Stimulated activated CD8-positive, alpha-beta memory T cell treated with anti-CD3 and anti-CD28 coated beads, Interleukin-4, amount 100 ng/mL, for 48 hours (primary cell): ENCODE results near the gene PKP1.

Experiments
- DNase-seq: peaks from one replicate; pipeline ENCODE4 v3.0.0-alpha.2; 2020

Gene PKP1

GRCh38 chr1:201310251-201310985 is 27.1 kb downstream of the PKP1 start:
- DNase-seq = no peak

- no peak for DNase-seq
Measured at GRCh38 chr1:201310986-201311355, 27.7 kb downstream of the PKP1 start.

DNA sequence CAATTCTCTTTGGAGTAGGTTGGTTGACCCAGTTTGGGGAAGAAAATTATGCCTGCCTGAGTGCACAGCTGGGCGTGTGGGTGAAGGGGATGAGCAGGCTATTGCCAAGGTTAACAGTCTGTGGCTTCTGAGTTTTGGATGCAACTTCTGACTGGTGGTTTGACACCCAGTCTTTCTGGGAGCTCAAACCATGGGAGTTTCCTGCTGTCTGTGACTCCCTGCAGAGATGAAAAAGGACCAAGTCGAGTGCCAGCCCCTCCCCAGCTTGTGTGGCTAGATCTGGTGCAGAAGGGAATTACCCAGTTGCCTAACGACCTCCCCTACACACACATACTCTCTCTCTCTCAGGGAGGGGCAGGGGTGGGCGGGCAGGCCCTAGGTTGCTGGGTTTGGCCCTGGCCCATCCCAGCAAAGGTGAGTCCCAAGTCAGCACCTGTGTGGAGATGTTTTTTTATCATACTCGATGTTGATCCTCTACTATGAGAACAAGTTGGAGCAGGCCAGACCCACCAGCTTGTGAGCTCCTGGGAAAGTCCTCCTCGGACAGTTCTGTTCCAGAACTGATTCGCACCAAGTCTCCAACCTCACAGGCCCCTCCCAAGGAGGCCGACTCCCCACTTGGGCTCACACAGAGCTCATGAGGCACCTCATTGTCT is 28.2 kb downstream of the PKP1 start:
- DNase-seq = no peak

- no peak for DNase-seq
Measured at GRCh38 chr1:201312298-201312697, 29.0 kb downstream of the PKP1 start.

DNA sequence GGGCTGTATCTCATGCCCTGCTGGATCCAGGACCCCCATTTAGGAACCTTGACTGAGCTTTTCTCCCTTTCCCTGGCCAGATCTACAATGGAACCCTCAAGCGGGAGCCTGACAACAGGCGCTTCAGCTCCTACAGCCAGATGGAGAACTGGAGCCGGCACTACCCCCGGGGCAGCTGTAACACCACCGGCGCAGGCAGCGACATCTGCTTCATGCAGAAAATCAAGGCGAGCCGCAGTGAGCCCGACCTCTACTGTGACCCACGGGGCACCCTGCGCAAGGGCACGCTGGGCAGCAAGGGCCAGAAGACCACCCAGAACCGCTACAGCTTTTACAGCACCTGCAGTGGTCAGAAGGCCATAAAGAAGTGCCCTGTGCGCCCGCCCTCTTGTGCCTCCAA is 29.8 kb downstream of the PKP1 start:
- no peak for DNase-seq

GRCh38 chr1:201316556-201316955 is 33.2 kb downstream of the PKP1 start:
- no peak for DNase-seq

- no peak for DNase-seq
Measured at GRCh38 chr1:201317551-201317950, 34.2 kb downstream of the PKP1 start.

DNA sequence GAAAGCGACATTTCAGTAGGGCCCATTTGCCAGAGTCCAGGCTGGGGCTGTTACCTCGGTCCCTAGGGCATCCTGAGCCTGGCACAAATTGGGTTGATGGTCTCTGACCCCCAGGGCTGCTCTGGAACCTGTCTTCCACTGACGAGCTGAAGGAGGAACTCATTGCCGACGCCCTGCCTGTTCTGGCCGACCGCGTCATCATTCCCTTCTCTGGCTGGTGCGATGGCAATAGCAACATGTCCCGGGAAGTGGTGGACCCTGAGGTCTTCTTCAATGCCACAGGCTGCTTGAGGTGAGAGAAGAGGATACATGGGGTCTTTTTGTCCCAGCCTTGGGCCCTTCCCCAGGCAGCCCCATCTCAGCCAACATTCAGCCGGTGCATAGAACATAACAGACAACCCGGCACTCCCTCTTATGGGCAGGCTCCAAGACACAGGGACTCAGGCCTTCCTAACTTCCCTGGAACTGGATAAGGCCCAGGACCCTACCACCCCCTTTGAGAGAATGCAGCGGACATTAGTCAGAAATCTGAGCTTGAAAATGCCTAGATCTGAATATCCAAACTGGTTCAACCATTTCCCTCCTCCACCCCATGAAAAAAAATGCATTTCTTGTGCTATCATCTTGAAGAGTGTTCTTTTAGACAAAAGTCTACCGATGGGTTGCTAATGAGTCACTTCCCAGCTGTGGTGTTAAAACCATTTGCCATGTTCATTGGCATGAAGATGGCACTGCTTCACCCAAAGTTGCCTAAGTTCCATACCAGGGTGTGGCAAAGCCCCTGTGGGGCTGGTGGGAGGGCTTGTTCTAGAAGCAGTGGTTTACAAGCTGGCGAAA is 35.4 kb downstream of the PKP1 start:
- DNase-seq = no peak

GRCh38 chr1:201319631-201320030 is 36.3 kb downstream of the PKP1 start:
- no peak for DNase-seq

- no peak for DNase-seq
Measured at GRCh38 chr1:201320168-201320788, 37.0 kb downstream of the PKP1 start.

DNA sequence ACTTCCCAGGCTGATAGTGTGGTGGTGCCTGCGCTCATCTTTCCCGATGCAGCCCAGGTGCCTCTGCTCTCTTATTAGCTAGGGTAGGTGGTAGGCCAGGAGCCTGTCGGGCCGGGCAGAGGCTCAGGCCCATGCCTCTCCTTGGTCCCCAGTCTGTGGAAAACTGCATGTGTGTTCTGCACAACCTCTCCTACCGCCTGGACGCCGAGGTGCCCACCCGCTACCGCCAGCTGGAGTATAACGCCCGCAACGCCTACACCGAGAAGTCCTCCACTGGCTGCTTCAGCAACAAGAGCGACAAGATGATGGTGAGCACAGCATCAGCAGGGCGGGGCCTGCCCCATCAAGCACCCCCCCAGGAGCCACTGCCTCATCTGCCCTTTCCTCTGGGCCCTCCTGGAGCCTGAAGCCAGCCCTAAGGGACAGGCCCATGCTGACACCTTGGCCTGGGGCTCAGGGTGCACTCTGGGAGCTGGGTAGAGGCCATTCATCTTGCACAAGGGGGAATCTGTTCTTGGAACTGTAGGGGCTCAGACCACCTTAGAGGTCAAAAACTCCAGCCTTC is 38.6 kb downstream of the PKP1 start:
- no peak for DNase-seq

DNA sequence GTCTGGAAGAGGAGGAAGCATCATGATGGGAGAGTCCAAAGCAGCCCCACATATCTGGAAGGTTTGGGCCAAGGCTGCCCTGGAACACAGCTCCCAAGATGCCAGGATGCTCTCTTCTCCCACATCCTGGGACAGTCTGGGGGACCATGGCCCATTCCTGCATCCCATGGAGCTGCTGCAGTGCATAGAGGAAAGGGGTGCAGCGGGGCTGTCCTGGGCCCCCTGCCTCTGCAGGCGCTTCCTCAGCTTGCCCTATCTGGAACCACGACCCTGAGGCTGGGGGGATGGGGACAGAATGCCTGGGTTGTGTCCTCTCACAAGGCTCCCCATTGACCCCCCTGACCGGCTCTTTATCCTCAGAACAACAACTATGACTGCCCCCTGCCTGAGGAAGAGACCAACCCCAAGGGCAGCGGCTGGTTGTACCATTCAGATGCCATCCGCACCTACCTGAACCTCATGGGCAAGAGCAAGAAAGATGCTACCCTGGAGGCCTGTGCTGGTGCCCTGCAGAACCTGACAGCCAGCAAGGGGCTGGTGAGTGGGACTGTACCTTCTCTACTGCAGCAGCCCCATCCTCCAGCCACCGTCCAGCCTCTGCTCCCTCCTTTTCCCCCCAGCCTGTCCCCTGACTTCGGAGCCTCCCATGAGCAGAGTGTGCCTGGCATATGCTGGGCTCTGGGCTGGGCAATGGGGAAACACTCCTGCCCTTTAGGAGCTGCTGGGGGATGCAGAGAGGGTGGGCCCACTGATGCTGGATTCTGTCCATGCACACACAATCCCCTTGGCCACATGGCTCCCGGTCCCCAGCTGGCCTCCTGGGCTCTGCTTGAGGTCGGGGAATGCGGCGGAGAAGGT is 39.6 kb downstream of the PKP1 start:
- no peak for DNase-seq

DNA sequence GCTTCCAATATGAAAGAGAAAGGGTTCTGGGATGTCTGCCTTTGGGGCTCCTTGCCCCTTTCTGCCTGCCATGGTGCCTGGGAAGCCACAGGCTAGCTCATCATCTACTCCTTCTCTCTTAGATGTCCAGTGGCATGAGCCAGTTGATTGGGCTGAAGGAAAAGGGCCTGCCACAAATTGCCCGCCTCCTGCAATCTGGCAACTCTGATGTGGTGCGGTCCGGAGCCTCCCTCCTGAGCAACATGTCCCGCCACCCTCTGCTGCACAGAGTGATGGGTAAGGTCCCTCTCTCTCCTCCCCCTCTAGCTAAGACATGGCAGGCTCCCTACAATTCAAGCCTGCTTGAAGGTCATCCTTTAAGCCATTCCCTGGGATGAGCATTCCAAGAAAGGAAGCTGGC is 41.0 kb downstream of the PKP1 start:
- DNase-seq = no peak

- DNase-seq = no peak
Measured at GRCh38 chr1:201324821-201325677, 41.7 kb downstream of the PKP1 start.

DNA sequence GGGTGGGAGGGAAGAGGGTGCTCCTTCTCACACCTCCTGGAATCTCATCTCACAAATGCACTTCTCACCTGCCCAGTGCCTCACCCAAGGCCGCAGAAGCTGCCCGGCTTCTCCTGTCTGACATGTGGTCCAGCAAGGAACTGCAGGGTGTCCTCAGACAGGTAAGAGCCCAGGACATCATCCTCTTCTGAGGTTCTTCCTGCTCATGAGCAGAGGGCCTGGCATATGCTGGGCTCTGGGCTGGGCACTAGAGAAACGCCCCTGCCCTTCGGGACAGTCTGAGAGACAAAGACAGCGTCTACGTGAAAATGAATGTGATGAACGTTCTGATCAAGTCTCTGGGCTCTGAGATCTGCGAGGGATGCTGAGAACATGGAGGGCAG is 42.4 kb downstream of the PKP1 start:
- no peak for DNase-seq

- DNase-seq = no peak
Measured at GRCh38 chr1:201326710-201327109, 43.4 kb downstream of the PKP1 start.

DNA sequence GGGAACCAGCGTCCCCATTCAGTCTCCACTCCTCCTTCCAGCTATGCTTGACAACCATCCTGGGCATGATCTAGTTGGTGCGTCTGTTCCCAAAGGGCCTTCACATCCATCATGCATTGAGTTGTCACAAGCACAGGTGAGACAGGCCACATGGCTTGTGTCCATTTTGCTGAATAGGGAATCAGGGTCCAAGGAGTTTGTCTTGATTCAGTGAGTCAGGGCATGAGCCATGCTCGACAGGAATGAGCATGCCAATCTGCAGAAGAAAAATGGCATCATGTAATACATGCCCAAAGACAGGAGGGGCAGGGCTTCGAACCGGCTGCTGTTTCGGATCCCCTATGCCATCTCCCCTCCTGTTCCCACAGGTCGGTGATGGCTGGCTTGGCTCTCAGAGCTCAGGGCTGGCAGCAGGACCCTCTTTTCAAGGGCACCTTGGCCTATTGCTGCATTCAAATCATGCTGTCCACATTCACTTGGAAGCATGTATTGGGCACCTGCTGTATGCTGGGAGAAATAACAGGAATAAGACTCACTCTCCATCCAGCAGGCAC is 44.5 kb downstream of the PKP1 start:
- DNase-seq = no peak

- DNase-seq = no peak
Measured at GRCh38 chr1:201328576-201328975, 45.3 kb downstream of the PKP1 start.

DNA sequence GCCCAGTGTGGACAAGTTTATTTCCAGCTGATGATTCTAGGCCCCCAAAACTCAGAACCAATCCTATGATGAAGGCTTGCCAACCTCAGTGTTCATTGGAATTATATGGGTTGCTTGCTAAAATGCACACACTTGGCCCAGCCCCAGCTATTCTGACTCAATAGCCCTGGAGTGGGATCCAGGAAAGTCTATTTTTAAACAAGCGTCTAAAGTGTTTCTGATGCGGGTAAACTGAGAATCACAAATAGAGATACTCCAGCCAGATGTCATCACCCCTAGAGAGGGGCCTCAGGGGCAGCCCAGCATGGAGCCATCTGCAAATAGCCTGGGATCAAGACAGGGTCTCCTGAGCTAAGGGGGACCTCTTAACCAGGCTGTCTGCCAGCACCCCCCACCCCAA is 46.0 kb downstream of the PKP1 start:
- no peak for DNase-seq

DNA sequence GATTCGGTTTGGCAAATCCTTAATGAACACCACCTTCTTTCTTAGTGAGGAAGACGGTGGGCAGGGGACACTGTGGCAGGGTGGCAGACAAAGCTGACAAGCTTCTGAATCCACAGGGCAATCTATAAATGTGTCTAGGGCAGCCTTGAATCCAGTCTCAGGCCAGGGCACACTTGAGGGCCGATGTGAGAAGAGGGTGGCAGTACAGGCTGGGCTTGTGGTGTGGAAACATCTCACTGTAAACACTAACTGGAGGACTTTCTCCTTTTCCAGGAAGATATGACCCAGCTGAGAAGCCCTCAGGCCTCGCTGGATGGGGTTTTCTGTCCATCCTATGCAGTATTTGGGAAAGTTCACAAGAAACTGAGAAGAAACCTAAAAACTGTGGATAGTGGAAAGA is 46.5 kb downstream of the PKP1 start:
- DNase-seq = no peak

DNA sequence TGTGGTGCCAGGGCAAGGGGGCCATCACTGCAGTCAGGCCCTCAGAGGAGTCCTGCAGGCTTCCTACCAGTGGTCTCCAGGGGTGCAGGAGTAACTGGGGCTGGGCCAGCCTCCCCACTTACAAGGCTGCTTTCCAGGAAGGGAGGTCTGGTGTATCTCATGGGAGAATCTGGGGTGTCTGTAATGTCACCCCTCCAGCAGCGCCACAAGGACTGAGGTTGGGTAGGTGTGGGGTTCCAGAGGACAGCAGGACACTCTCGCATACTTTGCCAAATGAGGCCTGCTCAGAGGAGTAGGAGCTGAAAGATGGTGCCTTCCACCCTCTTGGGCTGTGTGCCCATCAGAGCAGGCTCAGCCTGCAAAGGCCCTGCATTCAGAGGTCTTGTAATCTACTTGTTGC is 47.2 kb downstream of the PKP1 start:
- DNase-seq = no peak
